ENCODE results near the gene EEA1. TPM values are rescaled to one million over a fixed set of nuclear protein-coding genes. Genes with fewer than 3 reads are reported as not detected.

Gene EEA1
- total and polyA plus RNA-seq, 9 donors, result 5.0 to 41.1 (median 32.1) TPM

DNA sequence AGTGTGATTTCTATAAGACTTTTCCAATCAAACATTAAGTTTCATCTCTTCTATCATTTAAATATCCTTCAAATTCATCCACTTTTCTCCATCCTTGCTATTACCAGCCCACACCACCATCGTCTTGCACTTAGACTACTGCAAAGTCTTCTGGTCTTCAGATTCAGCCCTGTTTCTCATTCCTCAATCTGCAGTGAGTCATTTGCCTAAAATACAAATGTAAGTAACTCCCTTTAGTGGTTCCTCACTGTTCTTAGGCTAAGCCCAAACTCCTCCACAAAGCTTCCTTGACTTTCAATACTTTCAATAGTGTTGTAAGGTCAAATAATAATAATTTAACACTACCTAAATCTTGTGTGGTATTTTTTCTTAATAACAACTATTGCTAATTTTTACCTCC lies 143.1 kb downstream of the EEA1 start:
- intact Hi-C loops (cut with DNase I), result no loop called here
- DNase-seq, result no peak
- H3K36me3 ChIP-seq, result no peaks in the 10 kb centered on the region
- no peak overlapping the region for H3K27ac ChIP-seq
- no peak overlapping the region for H3K4me3 ChIP-seq
- H3K4me1 ChIP-seq (ENCODE audit: insufficient read depth), result peaks cover 2% of the 10 kb centered on the region
- 74 to 87% (median 74%) methylated on average over 1 of the region's 1 CpG for WGBS, 3 donors
- H3K9me3 ChIP-seq, result no peaks in the 10 kb centered on the region
- no peaks in the 10 kb centered on the region for H3K27me3 ChIP-seq
- no peak for TF ChIP-seq EP300 (IDR thresholded peaks at IDR 0.05)
- no peak for TF ChIP-seq POLR2A (IDR thresholded peaks at IDR 0.05)
- TF ChIP-seq, protein P1, sequence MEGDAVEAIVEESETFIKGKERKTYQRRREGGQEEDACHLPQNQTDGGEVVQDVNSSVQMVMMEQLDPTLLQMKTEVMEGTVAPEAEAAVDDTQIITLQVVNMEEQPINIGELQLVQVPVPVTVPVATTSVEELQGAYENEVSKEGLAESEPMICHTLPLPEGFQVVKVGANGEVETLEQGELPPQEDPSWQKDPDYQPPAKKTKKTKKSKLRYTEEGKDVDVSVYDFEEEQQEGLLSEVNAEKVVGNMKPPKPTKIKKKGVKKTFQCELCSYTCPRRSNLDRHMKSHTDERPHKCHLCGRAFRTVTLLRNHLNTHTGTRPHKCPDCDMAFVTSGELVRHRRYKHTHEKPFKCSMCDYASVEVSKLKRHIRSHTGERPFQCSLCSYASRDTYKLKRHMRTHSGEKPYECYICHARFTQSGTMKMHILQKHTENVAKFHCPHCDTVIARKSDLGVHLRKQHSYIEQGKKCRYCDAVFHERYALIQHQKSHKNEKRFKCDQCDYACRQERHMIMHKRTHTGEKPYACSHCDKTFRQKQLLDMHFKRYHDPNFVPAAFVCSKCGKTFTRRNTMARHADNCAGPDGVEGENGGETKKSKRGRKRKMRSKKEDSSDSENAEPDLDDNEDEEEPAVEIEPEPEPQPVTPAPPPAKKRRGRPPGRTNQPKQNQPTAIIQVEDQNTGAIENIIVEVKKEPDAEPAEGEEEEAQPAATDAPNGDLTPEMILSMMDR (IDR thresholded peaks at IDR 0.05), result no peak

DNA sequence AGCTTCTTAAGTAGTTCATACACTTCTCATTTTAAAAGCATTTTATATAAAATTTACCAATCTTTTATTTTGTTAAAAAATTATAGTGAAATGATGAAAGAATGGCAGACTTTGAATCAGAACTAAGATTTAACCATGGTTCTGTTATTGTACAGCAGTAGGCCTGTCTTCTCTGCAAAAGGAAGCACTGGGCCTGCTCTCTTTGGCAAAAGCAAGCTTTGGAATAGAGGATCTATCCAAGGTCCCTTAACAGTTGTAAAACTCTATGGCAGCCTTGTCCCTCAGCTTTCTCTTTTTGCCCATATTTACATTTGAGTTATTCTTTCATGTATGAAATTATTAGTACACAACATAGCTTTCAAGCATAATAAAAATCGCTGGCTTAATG lies 143.5 kb downstream of the EEA1 start:
- no peaks in the 10 kb centered on the region for H3K36me3 ChIP-seq
- 97 to 98% (median 98%) methylated on average over 1 of the region's 1 CpG for WGBS, 3 donors
- no peaks in the 10 kb centered on the region for H3K9me3 ChIP-seq
- H3K27me3 ChIP-seq, result no peaks in the 10 kb centered on the region
- peaks cover 2% of the 10 kb centered on the region for H3K4me1 ChIP-seq (ENCODE audit: insufficient read depth)
- TF ChIP-seq POLR2A (IDR thresholded peaks at IDR 0.05), result no peak
- TF ChIP-seq, protein P1 (IDR thresholded peaks at IDR 0.05), result no peak
- no peak for TF ChIP-seq EP300 (IDR thresholded peaks at IDR 0.05)
- intact Hi-C loops (cut with DNase I), result no loop called here
- no peak overlapping the region for H3K4me3 ChIP-seq
- DNase-seq, result no peak
- no peak overlapping the region for H3K27ac ChIP-seq

DNA sequence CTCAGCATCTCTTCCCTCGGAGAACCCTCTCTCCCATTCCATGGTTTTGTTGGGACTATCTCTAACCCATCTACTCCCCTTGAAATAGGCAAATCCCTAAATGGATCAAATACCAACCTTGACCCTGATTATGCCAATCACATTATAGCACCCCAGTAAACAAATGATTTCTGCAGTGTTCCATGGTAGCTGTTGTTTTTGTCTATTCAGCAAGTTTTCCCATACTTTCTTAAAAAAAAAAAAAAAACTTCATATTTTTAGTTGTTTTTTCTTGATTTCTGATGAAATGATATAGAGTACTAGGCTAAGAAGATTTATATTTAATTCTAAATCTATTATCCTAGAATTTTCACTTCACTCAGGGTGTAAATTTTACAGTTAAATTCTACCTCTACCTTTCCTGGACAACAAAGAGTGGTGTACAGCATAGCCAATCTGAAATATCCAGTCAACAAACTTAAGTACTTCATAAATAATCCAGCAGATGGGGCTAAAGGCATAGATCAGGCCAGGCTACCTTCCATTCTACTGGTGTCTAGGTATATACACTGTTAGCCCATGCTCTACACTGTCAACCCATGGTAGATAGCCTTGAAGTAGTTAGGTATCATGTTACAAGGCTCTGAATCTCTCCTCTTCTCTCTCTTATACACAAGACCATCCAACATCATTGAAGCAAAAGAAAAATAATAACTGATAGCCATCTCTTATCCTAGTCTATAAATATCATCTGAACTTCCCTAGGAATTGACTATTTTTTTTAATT lies 144.1 kb downstream of the EEA1 start:
- DNase-seq, result no peak
- Histone ChIP-seq H3K27ac (no peak overlapping the region), H3K9me3 (no peaks in the 10 kb centered on the region), H3K4me3 (no peak overlapping the region), H3K36me3 (no peaks in the 10 kb centered on the region), H3K4me1 (ENCODE audit: insufficient read depth) (peaks cover 2% of the 10 kb centered on the region), H3K27me3 (no peaks in the 10 kb centered on the region)
- TF ChIP-seq, protein P1 (IDR thresholded peaks at IDR 0.05), result peak in 2 of 3 donors; percentile 41 to 46
- TF ChIP-seq POLR2A (IDR thresholded peaks at IDR 0.05), result no peak
- 73 to 82% (median 78%) methylated on average over 1 of the region's 1 CpG for WGBS, 3 donors
- intact Hi-C loops (cut with DNase I), result no loop called here

DNA sequence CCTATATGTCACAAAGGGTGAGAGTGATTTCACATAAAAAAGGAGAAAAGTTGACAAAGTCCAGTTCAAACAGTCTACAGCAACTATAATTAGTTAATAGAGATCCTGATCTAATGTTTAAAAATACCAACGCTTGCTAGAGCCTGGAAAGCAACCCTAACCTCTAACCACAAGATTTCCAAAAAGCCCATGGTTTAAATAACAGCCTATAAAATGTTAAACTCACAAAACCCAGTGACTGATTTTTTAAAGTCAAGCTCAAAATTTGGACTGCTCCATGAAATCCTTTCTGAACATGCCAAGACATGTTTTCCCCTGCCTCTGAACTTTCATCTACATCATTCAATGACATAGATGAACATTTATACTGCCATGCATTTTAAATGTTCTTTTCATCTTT lies 144.7 kb downstream of the EEA1 start:
- no peaks in the 10 kb centered on the region for H3K27me3 ChIP-seq
- H3K36me3 ChIP-seq, result no peaks in the 10 kb centered on the region
- WGBS, 3 donors, result 21 to 43% (median 40%) methylated on average over 1 of the region's 1 CpG
- no peak overlapping the region for H3K27ac ChIP-seq
- DNase-seq, result no peak
- peaks cover 2% of the 10 kb centered on the region for H3K4me1 ChIP-seq (ENCODE audit: insufficient read depth)
- H3K4me3 ChIP-seq, result no peak overlapping the region
- H3K9me3 ChIP-seq, result no peaks in the 10 kb centered on the region
- TF ChIP-seq POLR2A (IDR thresholded peaks at IDR 0.05), result no peak
- TF ChIP-seq, protein P1 (IDR thresholded peaks at IDR 0.05), result no peak
- no peak for TF ChIP-seq EP300 (IDR thresholded peaks at IDR 0.05)
- intact Hi-C loops (cut with DNase I), result no loop called here
